SU-DHL-6 (cell line): ENCODE results near the gene UBE2R2.
"Not testable (repeated sequence)": the region's sequence is repeated elsewhere in the genome, so short reads cannot be mapped to it uniquely, and the experiment has no call there.

Experiments used
- CTCF ChIP-seq: fragments of 200-600 bp; sonication (generic); IDR thresholded peaks from one replicate; pipeline ENCODE4 v1.5.1; 2017; ENCODE audit warnings: antibody characterized with exemption, mild to moderate bottlenecking, low read length, moderate library complexity; ENCODE audit not compliant: insufficient read depth, poor library complexity, severe bottlenecking
- EZH2phosphoT487 ChIP-seq: fragments of 200-600 bp; sonication (generic), shearing (Covaris generic); conservative IDR thresholded peaks from 2 replicates; pipeline ENCODE4 v1.6.1; 2018; ENCODE audit warnings: mild to moderate bottlenecking, antibody characterized with exemption, low read length, moderate library complexity, mixed read lengths

- not testable (repeated sequence) for TF ChIP-seq CTCF, EZH2phosphoT487
These were observed 14.9 kb upstream of the UBE2R2 start for GRCh38 chr9:33801943-33802500.
